Activated CD8-positive, alpha-beta T cell treated with anti-CD3 and anti-CD28 coated beads for 36 hours (primary cell): ENCODE measurements around the gene SLC39A9. TPM values are rescaled to one million over a fixed set of nuclear protein-coding genes. Genes with fewer than 3 reads are reported as not detected.

ENCODE experiments used
- ATAC-seq: fragments of 200-7000 bp; cut with Tn5 transposase; one replicate; pipeline ENCODE4 v1.10.0; 2021; ENCODE audit warnings: mild to moderate bottlenecking, moderate library complexity
- CTCF ChIA-PET: fragments of 350-600 bp; sonication (Branson Sonifier 250); formaldehyde crosslinking; loops from one replicate; lab custom pipeline; 2021; ENCODE audit warnings: antibody characterized with exemption; lab: Charles Lee
- POLR2A ChIA-PET: fragments of 350-600 bp; sonication (Branson Sonifier 250); formaldehyde crosslinking; loops from one replicate; lab custom pipeline; 2021; ENCODE audit warnings: antibody characterized with exemption; lab: Charles Lee
- DNase-seq: peaks from one replicate; pipeline ENCODE4 v3.0.0-alpha.2; 2020
- H3K27ac Mint-ChIP-seq: one replicate; pipeline ENCODE4 v1.8.0; 2021; ENCODE audit warnings: mild to moderate bottlenecking, mixed read lengths
- H3K27me3 Mint-ChIP-seq: one replicate; pipeline ENCODE4 v1.8.0; 2021; ENCODE audit warnings: mixed read lengths
- H3K36me3 Mint-ChIP-seq: one replicate; pipeline ENCODE4 v1.8.0; 2021; ENCODE audit warnings: low read depth, mixed read lengths
- H3K4me1 Mint-ChIP-seq: one replicate; pipeline ENCODE4 v1.8.0; 2021; ENCODE audit warnings: low read depth, mixed read lengths
- H3K4me3 Mint-ChIP-seq: one replicate; pipeline ENCODE4 v1.8.0; 2021; ENCODE audit warnings: mild to moderate bottlenecking, moderate library complexity, mixed read lengths
- H3K9me3 Mint-ChIP-seq: one replicate; pipeline ENCODE4 v1.8.0; 2021; ENCODE audit warnings: mixed read lengths
- CTCF ChIP-seq: fragments of 200-600 bp; IDR thresholded peaks from one replicate; pipeline ENCODE4 v1.8.0; 2022; ENCODE audit warnings: antibody characterized with exemption, mild to moderate bottlenecking
- intact Hi-C: fragments of 100-400 bp; cut with micrococcal nuclease; formaldehyde crosslinking; loops from one replicate; pipeline ENCODE4 v1.10.0; 2022
- total RNA-seq, 2 experiments: library from RNA; stranded (reverse); gene quantifications; one replicate each; pipeline ENCODE4 v1.2.3, GENCODE V29; 2021

Gene SLC39A9
- total RNA-seq, 2 experiments from 2014 or later, result 39.2 to 41.3 TPM

GRCh38 chr14:69430306-69430939 lies 31.9 kb downstream of the SLC39A9 start:
- DNase-seq, result no peak
- Mint-ChIP-seq H3K36me3 (peaks cover 33% of the 10 kb centered on the region), H3K27ac (no peak overlapping the region), H3K4me1 (peaks cover 3% of the 10 kb centered on the region), H3K9me3 (no peaks in the 10 kb centered on the region), H3K4me3 (no peak overlapping the region), H3K27me3 (no peaks in the 10 kb centered on the region)
- CTCF ChIA-PET, result interaction anchor here (1.0 kb wide), 1 partner anchor 29 kb away, joined by 3 read pairs; no protein-coding TSS in a partner anchor
- ATAC-seq, result no peak
- POLR2A ChIA-PET, result no interaction called here
- intact Hi-C loops, result no loop called here
- no peak for TF ChIP-seq CTCF

DNA sequence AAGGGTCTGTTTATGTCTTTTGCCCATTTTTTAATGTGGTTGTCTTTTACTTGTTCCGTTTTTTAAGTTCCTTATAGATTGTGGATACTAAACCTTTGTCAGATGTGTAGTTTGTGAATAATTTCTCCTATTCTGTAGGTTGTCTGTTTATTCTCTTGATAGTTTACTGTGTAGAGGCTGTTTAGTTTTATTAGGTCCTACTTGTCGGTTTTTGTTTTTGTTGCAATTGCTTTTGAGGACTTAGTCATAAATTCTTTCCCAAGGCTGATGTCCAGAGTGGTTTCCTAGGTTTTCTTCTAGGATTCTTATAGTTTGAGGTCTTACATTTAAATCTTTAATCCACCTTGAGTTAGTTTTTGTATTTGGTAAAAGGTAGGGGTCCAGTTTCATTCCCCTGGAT lies 33.9 kb downstream of the SLC39A9 start:
- Mint-ChIP-seq H3K4me1 (peaks cover 3% of the 10 kb centered on the region), H3K27me3 (no peaks in the 10 kb centered on the region), H3K4me3 (no peak overlapping the region), H3K36me3 (peaks cover 27% of the 10 kb centered on the region), H3K27ac (no peak overlapping the region), H3K9me3 (no peaks in the 10 kb centered on the region)
- no peak for ATAC-seq
- CTCF ChIA-PET, result no interaction called here
- no peak for DNase-seq
- intact Hi-C loops, result no loop called here
- POLR2A ChIA-PET, result no interaction called here
- no peak for TF ChIP-seq CTCF

- TF ChIP-seq CTCF, result no peak
- no peak overlapping the region for H3K4me3 Mint-ChIP-seq
- no peak overlapping the region for H3K27ac Mint-ChIP-seq
- ATAC-seq, result no peak
- peaks cover 18% of the 10 kb centered on the region for H3K4me1 Mint-ChIP-seq
- intact Hi-C loops, result no loop called here
- H3K9me3 Mint-ChIP-seq, result no peaks in the 10 kb centered on the region
- CTCF ChIA-PET, result no interaction called here
- DNase-seq, result no peak
- H3K27me3 Mint-ChIP-seq, result no peaks in the 10 kb centered on the region
- H3K36me3 Mint-ChIP-seq, result peaks cover 21% of the 10 kb centered on the region
- POLR2A ChIA-PET, result no interaction called here
Observed at GRCh38 chr14:69439521-69440270, 41.2 kb downstream of the SLC39A9 start.

DNA sequence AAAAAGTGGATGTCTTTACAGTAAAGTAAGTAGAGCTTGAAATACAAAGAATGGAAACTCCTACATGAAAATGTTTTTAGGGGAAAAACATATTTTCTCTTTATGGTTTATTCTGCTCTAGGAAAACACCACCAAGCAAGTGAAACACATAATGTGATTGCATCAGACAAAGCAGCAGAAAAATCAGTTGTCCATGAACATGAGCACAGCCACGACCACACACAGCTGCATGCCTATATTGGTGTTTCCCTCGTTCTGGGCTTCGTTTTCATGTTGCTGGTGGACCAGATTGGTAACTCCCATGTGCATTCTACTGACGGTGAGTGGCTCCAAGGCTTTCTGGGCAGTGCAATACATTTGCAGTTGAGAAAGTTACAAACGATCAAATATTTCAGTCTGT lies 43.5 kb downstream of the SLC39A9 start:
- DNase-seq, result no peak
- no peaks in the 10 kb centered on the region for H3K27me3 Mint-ChIP-seq
- ATAC-seq, result peak; percentile 34
- peaks cover 18% of the 10 kb centered on the region for H3K4me1 Mint-ChIP-seq
- H3K36me3 Mint-ChIP-seq, result peaks cover 24% of the 10 kb centered on the region
- TF ChIP-seq CTCF, result no peak
- ChIA-PET CTCF (interaction anchor here (0.9 to 2.7 kb wide), 3 partner anchors 32 to 251 kb away, joined by 3 to 9 read pairs (median 7); partner anchors contain the start of gene EXD2), POLR2A (interaction anchor here (1.1 kb wide), 1 partner anchor 44 kb away, joined by 4 read pairs; the partner anchor contains the start of genes ERH and SLC39A9)
- intact Hi-C loops, result no loop called here
- H3K27ac Mint-ChIP-seq, result peak overlapping the region; percentile 32
- H3K4me3 Mint-ChIP-seq, result peak overlapping the region; percentile 30
- H3K9me3 Mint-ChIP-seq, result no peaks in the 10 kb centered on the region
